ENCODE data around the gene UBE2O.

GRCh38 chr17:76404256-76404655 lies 48.7 kb downstream of the UBE2O start:
- TF ChIP-seq CTCF (conservative IDR thresholded peaks at IDR 0.05), result no peak
- no peak for TF ChIP-seq ZFX (IDR thresholded peaks at IDR 0.05)

All from C4-2B (cell line).